ENCODE data around the gene AUTS2.

GRCh38 chr7:69625798-69626197 lies 27.5 kb downstream of the AUTS2 start:
- TF ChIP-seq, protein P1, sequence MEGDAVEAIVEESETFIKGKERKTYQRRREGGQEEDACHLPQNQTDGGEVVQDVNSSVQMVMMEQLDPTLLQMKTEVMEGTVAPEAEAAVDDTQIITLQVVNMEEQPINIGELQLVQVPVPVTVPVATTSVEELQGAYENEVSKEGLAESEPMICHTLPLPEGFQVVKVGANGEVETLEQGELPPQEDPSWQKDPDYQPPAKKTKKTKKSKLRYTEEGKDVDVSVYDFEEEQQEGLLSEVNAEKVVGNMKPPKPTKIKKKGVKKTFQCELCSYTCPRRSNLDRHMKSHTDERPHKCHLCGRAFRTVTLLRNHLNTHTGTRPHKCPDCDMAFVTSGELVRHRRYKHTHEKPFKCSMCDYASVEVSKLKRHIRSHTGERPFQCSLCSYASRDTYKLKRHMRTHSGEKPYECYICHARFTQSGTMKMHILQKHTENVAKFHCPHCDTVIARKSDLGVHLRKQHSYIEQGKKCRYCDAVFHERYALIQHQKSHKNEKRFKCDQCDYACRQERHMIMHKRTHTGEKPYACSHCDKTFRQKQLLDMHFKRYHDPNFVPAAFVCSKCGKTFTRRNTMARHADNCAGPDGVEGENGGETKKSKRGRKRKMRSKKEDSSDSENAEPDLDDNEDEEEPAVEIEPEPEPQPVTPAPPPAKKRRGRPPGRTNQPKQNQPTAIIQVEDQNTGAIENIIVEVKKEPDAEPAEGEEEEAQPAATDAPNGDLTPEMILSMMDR (optimal IDR thresholded peaks at IDR 0.05 in 1 of 3, IDR thresholded peaks at IDR 0.05 in 1 of 3, conservative IDR thresholded peaks at IDR 0.05 in 1 of 3; ENCODE audit: extremely low read depth in 1 of 3, insufficient read depth in 2 of 3, low read length in 3 of 3) = no peak
- TF ChIP-seq EZH2 (IDR thresholded peaks at IDR 0.05; ENCODE audit: low read length) = no peak
